GM10266 (cell line): ENCODE measurements around the gene PIF1.

Experiments
- DNase-seq: peaks from one replicate; pipeline ENCODE4 v3.0.0; 2012; ENCODE audit errors: extremely low spot score
- TF ChIP-seq, protein P1 (sequence below): IDR thresholded peaks from 2 replicates; pipeline ENCODE4 v1.5.1; 2012; ENCODE audit warnings: mild to moderate bottlenecking, low read depth; ENCODE audit not compliant: control insufficient read depth, insufficient read depth; ENCODE audit errors: missing control alignments

Gene PIF1

DNA sequence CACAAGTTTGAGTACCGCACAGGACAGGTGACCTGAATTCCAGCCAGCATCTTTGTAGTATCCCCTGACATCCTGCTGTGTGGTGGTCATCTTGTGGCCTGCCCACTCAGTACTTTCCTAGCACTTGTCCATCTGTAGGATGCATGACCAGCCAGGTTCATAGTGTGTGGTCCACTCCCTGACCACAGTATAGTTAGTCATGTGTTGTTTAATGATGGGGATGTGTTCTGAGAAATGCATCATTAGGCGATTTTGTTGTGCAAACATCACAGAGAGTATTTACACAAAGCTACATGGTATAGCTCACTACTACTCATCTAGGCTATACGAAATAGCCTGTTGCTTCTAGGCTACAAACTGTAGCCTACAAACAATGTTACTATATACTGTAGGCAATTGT, 33.2 kb downstream of the PIF1 start:
- TF ChIP-seq, protein P1, sequence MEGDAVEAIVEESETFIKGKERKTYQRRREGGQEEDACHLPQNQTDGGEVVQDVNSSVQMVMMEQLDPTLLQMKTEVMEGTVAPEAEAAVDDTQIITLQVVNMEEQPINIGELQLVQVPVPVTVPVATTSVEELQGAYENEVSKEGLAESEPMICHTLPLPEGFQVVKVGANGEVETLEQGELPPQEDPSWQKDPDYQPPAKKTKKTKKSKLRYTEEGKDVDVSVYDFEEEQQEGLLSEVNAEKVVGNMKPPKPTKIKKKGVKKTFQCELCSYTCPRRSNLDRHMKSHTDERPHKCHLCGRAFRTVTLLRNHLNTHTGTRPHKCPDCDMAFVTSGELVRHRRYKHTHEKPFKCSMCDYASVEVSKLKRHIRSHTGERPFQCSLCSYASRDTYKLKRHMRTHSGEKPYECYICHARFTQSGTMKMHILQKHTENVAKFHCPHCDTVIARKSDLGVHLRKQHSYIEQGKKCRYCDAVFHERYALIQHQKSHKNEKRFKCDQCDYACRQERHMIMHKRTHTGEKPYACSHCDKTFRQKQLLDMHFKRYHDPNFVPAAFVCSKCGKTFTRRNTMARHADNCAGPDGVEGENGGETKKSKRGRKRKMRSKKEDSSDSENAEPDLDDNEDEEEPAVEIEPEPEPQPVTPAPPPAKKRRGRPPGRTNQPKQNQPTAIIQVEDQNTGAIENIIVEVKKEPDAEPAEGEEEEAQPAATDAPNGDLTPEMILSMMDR: no peak
- DNase-seq: no peak

DNA sequence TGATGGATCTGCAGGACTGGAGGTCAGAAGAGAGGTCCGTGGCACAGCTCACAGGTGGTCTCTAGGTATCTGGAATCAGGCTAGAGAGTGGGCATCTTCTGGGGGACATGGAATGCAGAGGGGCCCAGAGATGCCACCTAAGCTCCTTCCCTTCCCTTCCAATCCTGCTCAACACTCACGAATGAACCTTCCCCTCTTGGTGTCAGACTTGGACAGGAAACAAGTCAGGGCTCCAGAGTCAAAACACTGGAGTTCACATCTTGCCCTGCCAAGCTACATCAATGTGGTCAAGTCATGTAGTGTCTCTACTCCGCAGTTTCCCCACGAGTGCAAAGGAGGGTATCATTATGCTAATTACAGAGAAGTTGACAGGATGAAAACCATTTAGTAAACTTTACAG, 34.0 kb downstream of the PIF1 start:
- TF ChIP-seq, protein P1: no peak
- no peak for DNase-seq

DNA sequence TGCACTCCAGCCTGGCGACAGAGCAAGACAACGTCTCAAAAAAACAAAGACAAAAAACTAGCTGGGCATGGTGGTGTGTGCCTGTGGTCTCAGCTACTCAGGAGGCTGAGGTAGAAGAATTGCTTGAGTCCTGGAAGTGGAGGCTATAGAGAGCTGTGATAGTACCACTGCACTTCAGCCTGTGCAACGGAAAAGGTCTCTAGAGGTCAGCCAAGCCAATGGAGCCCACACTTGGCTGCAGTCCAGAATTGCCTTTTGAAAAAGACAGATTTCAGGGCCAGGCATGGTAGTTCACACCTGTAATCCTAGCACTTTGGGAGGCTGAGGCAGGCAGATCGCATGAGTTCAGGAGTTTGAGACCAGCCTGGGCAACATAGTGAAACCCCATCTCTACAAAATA, 41.7 kb downstream of the PIF1 start:
- DNase-seq: no peak
- TF ChIP-seq, protein P1: no peak

DNA sequence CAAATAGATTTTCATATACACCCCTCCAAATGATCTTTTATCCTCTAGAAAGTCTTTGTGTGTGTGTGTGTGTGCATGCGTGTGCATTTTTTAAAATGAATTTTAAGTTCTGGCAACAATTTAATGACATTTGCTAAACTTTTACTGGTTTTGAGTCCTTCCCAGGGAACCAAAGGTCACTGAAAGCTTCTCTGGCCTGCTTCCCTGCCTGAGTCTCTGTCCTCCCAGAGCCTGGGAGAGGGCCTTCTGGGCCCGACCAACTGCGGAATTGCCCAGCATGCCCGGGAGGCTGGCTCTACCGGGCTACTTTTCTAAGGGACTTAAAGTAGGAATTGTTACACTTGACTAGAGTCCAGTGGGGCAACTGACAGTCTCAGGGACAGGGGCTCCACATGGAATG, 42.7 kb downstream of the PIF1 start:
- TF ChIP-seq, protein P1: no peak
- DNase-seq: no peak

DNA sequence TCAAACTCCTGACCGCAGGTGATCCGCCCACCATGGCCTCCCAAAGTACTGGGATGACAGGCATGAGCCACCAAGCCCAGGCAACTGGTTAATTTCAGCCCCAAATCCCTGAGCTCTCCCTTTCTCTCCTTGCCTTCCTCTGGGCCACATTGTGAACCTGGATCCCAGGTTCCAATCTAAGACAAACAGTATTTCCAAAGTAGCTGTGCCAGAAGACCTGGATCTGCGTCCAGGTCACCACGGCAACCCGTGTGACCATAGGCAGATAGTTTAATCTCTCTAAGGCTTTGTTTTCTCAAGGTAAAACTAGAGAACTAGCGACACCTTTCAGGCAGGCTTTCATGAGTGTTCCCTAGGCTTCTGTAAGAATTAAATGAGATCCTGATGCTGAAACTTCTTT, 44.1 kb downstream of the PIF1 start:
- no peak for DNase-seq
- TF ChIP-seq, protein P1: no peak

DNA sequence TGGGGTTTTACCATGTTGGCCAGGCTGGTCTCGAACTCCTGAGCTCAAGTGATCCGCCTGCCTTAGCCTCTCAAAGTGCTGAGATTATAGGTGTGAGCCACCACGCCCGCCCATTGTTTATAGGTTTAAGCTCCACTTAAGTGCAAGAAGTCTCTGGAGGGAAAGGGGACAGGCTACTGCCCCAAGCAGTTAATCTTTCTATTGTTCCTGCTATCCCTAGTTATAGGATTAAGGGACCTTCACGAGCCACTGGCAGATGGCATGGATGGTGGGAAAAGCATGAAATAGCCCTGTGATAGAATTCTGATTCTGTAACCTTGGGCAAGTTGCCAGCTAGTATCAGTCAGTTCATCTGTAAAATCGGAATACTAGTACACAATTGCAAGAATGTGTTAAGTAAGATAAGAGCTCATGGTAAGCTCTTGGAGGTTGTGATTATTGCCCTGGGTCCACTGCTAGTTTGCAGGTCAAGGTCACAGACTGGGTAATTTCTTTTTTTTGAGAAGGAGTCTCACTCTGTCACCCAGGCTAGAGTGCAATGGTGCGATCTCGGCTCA, 44.8 kb downstream of the PIF1 start:
- TF ChIP-seq, protein P1: no peak
- DNase-seq: no peak

GRCh38 chr15:64779630-64780029, 45.8 kb downstream of the PIF1 start:
- no peak for DNase-seq
- TF ChIP-seq, protein P1: no peak

DNA sequence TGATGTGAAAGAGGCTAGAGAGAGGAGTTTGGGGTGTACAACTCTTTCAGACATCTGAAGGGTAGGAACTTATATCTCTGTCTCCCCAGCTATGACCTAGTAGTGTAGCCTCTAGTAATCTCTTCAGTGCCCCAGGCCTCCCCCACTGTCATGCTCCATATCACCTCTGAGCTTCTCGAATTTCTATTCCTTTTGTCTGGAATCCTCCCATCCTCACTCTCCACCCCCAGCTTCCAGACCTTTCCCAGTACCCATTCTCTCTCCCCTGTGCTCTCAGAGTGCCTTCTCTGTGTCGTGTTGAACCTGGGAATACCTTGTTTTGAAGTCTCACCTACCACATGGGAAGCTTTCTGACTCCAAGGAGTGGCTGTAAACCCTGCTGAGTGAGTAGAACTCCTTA, 46.4 kb downstream of the PIF1 start:
- TF ChIP-seq, protein P1: no peak
- DNase-seq: no peak
